GM18909 (cell line): Measurements from ENCODE around the gene DDX1.
"Not testable (repeated sequence)": the region's sequence is repeated elsewhere in the genome, so short reads cannot be mapped to it uniquely, and the experiment has no call there.

ENCODE experiments used
- ATAC-seq: cut with Tn5 transposase; IDR thresholded peaks from one replicate; pipeline ENCODE4 v1.9.1; 2021; ENCODE audit warnings: mild to moderate bottlenecking; ENCODE audit not compliant: unreplicated experiment, poor library complexity

DDX1 gene

DNA sequence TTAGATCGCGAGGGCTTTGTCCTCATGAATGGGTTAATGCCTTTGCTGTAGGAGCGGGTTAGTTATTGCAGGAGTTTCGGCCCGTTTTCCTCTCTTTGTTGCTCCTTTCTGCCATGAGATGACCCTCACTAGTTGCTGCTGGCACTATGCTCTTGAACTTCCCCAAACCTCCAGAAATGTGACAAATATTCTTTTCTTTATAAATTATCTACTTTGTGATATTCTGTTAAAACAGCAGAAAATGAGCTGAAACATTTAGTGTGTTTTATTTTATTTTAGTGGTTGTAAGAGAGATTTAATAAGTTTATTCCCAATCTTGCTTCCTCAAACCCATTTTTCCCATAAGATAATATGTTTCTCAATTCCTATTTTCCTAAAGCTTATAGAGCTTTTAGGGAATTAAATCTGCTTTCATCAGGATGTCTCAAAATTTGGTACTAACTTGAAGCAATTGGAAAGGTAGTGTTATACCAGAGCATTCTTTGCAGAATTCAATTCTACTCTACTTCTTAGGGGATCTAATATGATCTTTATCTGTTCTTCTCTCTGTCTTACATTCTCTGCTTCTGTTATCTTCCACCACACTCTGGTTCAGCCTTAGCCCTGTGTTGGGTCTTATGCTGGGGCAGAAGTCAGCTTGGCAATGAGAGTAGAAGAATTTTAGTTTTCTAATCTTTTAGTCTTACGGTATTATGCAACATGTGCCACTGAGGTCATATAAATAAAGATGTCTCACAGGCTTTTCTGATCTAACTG is 23.1 kb downstream of the DDX1 start:
- no peak for ATAC-seq

DNA sequence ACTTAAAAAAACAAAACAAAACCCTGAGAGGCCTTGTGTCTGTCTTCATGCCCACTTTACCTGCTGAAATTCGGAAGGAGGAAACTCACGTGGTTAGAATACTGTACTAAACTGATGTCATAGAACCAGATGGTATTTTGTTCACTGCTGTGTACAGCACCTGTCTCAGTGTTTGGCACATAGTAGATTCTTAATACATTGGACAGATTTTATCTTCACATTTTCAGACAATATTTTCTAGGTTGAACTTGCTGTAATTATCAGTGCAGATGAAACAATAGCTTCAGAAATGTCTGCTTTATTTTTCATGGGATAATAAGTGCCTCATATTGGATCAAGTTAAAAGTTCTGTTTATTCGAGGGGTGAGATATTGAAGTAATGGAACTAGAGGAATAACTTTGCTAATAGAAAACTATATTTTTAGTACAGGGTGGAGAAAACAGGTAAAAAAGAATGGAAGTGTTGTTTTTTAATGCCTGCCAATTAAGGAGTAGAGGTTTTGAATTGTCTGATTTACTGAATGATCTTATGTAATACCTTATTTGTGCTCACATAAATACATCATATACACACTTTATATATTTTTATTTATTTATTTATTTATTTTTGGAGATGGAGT is 23.7 kb downstream of the DDX1 start:
- ATAC-seq, result no peak

DNA sequence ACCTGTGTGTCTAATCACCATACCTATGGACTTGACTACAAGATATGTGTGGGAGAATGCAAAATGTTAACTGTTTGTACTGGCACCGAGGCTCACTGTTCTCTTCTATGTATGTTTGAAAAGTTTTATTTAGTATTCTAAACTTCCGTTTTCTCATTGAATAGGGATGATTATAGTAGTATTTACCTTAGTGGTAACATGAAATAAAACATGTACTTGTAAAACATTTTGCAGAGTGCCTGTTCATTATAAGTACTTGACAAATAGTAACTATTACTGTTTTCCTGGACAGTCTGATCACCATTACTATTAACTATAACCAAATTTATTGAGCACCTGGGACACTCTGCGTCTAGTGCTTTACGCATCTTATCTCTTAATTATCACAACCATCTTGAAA is 24.8 kb downstream of the DDX1 start:
- ATAC-seq, result no peak

DNA sequence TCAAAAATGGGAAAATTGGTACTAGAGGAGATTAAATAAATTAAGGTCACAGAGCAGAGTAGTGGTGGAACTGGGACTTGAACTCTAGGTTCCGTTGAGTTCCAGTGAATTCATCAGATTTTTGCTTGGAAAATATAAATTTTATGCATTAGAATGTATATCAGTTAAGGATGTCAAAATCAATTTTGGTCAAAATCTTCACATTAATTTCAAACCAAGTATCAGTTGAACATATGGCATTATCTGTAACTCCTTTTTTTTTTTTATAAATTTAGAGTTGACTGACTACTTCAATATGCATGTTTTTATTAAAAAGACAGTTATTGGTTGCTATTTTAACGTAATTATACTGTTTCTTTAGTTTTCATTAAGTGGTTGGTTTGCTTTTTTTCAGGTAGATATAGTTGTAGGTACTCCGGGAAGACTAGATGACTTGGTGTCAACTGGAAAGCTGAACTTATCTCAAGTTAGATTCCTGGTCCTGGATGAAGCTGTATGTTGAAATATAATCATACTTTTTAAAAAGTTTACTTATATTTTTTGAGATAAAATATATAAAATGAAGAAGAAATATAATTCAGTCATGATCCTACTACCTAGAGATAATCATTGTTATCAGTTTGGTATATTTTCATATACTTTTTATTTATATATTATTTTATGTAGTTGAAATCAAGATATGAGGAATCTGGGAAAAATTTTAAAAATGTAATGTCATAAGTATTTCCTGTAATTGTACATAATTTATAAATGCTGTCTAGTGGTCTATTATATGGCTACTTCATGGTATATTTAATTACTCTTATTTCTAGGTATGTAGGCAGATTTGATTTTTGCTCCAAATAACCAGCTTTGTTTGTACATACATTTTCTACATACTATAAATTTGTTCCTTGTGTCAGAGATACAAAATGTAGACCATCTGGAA is 25.4 kb downstream of the DDX1 start:
- ATAC-seq, result no peak

DNA sequence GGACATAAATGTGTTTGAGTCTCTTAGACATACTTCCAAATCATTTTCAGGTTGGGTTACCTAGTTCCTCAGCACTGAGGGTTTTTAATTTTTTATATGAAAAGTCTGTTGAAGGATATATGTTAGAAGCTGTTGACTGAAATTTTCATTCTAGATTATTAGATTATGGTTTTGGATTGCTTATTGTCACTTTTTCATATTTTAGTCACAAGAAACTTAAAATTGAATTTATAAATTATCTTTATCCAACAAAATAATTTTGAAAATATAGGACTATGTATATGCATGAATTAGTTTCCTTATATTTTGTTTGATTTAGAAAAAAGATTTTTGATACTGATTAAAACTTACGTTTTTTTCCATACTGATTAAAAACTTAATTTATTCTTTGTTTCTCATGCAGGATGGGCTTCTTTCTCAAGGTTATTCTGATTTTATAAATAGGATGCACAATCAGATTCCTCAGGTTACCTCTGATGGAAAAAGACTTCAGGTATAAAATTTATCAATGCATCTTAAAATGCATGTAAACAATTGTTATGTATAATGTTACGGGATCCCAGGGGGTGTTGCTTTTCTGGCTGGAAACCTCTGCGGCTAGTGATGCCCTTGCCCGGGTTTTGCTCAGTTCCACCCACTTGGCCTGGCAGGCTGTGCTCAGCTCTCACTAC is 26.2 kb downstream of the DDX1 start:
- ATAC-seq, result no peak

DNA sequence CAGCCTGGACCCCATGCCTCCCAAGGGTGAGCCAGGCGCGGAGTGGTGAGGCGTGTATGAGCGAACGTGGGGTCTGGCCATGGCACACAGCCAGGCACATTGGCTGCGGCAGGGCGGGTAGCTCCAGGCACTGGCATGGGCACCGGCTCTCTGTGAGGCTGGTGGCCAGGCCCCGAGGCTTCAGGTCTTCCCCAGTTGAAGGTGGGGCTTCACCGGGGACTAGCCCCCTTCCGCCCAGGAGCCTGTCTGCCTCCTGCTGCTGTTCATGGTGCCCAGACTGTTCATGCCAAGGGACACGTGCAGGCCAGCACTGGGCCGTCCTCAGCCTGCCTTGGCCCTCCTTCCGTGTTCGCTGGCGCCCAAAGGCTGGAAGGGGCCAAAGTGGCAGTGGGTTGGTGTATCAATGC is 26.8 kb downstream of the DDX1 start:
- ATAC-seq, result no peak

DNA sequence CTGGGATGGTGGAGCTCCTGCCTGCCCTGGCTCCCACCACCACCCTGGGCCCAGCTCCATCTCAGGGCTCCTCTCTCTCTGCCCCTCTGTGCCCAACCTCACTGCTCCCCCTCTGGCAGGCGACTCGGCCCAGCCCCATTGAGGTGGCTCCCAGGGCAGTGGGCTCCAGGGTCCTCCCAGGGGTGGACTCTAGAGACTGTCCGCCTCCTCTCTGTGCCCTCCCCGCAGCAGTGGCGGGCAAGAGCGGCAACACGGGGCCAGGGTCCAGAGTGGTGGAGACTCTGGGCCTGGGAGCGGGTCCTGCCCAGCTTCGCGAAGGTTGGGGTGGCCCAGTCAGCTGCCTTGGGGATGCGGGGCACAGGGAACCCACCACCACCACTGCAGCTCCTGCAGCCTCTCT is 27.4 kb downstream of the DDX1 start:
- no peak for ATAC-seq

DNA sequence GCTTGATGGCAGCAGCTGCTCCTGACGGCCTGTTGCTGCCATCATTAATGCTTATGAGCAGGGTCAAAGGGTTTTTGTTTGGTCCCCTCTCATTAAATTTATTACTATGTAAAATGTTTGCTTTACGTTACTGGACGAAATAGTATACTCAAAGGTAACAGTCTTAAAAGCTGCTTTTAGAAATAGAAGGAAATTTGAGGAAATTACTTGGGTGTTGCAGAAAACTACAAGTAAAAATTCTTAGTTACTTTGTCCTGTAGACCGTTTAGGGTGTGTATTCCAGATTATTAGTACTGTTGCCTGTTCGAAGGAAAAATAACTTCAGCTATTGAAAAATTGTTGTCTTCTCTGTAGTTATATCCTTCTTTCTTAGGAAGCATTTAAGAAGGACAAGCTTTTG is 27.8 kb downstream of the DDX1 start:
- ATAC-seq, result no peak

DNA sequence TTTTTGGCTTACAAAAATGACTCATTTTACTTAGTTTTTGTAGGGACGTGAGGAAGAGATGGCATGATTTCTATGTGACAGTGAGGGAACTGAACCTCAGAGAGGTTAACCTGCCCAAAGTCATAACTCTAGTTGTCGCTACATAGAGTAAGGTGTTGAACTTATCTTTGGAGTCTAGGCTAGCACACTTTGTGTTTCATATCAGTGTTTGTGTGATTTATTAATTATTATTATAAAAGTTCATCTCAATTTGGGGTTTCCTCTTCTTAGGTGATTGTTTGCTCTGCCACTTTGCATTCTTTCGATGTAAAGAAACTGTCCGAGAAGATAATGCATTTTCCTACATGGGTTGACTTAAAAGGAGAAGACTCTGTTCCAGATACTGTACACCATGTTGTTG is 28.3 kb downstream of the DDX1 start:
- ATAC-seq, result no peak

DNA sequence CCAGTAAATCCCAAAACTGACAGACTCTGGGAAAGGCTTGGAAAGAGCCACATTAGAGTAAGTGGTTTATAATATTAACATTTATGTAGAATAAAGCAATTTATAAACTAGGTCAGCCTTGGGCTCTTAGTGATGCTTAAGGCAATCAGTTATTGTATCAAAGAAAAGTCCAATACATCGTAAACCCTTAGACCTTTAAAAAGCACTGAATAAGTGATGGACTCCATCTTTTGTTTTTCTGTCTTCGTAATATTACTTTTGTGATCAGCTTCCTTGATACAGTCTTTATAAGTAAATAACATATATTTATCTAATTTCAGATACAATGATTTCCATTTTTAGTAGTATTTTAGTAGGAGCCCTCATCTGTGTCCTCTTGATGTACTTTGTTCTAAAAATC is 28.7 kb downstream of the DDX1 start:
- no peak for ATAC-seq

DNA sequence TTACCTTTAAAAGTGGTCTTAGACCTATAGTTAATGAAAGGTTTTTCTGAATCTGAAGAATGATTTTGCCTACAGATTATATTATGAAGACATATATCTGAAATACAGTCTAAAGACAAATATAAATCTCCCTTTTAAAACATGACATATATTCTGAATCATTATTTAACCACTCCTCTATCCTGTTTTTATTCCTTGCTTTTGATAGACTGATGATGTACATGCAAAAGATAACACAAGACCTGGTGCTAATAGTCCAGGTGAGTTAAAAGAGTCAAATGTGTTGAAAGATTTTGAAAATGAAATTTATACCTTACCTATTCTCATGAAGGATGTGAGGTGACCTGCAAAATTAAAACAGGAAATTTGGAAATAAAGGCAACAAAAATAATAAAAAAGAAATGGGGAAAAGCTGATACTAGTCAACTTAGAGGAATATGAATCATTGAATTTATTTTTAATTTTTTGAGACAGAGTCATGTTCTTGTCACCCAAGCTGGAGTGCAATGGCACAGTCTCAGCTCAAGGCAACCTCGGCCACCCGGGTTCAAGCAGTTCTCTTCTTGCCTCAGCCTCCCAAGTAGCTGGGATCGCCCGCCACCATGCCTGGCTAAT is 29.3 kb downstream of the DDX1 start:
- no peak for ATAC-seq

DNA sequence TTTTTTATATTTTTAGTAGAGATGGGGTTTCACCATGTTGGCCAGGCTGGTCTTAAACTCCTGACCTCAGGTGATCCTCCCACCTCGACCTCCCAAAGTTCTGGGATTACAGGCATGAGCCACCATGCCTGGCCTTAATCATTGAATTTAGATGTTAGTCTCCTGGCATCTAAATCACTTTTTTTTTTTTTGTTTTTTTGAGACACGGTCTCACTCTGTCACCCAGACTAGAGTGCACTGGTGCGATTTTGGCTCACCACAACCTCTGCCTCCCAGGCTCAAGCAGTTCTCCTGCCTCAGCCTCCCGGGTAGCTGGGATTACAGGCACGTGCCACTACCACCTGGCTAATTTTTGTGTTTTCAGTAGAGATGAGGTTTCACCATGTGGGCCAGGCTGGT is 29.8 kb downstream of the DDX1 start:
- ATAC-seq, result not testable (repeated sequence)

DNA sequence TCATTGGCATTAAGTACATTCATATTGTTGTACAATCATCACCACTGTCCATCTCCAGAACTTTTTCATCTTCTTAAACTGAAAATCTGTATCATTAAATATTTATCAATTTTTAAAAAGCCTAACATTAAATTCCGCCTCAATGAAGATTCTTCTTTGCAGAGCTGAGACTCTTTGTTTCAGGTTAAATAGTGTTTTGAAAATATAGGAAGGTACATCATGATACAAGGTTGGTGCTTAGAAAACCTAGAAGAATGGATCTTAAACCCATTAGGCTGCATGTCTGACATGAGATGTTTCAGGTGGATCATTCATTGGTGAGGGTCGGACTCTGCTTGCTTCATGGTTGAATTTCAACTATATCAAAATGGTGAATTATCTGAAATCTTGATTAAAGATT is 30.5 kb downstream of the DDX1 start:
- ATAC-seq, result no peak

DNA sequence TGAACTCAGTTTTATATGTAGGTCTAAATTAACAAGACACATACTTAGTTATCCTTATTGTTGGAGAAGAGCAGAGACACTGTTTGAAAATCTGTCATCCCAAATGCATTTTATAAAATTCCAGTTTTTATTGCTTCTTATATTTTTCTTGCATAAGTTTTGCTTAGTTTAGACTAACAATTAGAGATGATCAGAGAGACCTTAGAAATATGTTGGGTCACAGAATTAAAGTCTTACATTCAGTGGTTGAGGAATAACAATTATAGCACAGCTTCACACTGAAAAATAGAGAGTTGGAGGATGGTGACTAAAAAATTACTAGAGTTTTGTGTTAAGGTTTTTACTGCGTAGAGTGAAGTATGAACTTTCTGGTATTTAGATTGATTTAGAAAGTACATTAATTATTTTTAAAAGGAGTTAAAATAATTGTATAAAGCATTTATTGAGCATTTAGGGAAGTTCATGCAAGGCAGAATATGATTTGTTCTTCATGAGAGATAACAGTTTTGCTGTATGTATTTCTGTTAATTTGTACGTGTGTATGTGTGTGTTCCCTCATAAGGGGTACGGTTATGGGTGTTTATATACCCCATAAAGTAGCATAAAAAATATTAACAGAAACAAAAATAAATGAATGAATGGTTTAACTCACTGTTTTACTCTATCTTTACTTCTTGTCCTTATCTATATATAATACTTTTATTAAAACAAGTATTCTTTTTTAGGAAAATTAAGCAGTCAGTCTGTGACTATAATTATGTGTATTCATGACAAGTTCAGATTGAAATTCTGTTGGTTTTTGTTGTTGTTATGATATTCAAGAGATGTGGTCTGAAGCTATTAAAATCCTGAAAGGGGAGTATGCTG is 31.2 kb downstream of the DDX1 start:
- no peak for ATAC-seq

DNA sequence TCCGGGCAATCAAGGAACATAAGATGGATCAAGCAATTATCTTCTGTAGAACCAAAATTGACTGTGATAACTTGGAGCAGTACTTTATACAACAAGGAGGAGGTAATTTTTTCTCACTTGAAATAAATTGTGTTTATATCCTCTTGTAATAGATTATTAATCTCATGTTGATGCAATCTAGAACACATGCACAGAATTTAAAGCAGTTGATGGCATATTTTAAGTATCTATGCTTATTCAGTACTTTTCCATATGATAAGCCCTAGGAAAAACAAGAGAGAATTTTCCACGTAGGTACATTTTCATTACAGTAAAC is 31.8 kb downstream of the DDX1 start:
- no peak for ATAC-seq

DNA sequence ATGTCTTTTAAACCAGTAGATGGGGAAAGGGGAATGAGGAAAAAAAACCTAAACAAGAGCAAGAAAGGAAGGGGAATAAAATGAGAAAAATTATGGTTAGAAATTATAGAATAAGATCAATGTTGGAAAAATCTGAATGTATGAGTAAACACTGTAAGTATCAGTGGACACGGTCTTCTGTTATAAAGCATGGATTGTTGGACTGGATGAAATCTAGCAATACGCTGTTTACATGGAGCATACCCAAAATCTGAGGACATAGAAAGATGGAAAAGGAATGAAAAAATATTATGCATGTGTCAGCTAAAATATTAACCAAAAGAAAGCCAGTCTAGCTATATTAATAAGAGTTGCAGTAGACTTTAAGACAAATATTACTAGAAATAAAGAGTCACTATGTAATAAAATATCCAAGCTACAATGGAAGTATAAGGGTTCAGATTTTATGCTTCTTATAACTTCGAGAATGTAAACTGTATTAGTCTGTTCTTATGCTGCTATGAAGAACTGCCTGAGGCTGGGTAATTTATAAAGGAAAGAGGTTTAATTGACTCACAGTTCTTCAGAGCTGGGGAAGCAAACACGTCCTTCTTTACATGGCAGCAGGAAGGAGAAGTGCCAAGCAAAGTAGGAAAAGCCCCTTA is 32.4 kb downstream of the DDX1 start:
- ATAC-seq, result no peak

DNA sequence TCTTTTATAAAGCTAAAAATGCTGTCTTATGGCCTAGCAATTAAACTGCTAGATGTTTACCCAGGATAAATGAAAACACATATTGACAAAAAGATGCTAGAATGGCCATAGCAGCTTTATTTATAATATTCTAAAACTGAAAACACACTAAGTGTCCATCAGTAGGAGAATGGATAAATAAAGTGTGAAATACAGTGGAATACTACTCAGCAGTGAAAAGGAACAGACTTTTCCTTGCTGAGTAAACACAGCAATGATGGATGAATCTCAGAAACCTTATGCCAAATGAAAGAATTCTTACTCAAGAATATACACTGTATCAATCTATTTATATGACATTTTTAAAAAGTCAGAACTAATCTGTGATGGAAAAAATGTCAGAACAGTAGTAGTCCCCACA is 33.2 kb downstream of the DDX1 start:
- no peak for ATAC-seq

DNA sequence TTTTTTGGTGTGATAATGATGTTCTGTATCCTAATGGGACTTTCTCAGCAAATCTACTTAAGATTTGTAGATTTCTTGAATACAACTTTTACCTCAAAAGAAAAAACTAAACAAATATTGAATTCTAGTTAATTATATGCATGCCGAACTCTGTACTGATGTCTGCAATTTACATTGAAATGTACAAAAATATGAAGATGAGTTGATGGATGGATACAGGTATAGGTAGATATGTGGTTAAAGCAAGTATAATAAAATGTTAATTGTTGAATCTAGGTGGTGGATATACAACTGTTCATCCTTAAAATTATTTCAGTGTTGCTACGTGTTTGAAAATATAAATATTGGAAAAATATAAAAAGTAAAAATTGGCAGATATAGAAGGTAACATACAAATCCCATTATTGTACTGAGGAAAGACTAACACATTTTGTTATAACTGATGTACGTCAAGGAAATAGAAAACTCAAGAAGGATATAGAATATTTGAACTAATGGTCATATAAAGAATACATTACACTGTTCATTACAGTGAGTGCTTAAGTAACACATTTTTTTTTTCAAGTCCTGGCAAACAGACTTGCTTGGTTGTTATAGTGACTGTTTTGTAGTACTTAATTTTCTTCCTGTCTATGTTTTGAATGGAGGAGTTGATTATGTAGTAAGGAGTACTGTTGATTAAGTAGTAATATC is 33.8 kb downstream of the DDX1 start:
- no peak for ATAC-seq
